HG03565 (cell line): ENCODE data around the gene CBX2.

ENCODE experiments used
- ATAC-seq: cut with Tn5 transposase; IDR thresholded peaks from one replicate; pipeline ENCODE4 v1.9.1; 2021; ENCODE audit warnings: mild to moderate bottlenecking, moderate library complexity; ENCODE audit not compliant: unreplicated experiment

CBX2 gene

DNA sequence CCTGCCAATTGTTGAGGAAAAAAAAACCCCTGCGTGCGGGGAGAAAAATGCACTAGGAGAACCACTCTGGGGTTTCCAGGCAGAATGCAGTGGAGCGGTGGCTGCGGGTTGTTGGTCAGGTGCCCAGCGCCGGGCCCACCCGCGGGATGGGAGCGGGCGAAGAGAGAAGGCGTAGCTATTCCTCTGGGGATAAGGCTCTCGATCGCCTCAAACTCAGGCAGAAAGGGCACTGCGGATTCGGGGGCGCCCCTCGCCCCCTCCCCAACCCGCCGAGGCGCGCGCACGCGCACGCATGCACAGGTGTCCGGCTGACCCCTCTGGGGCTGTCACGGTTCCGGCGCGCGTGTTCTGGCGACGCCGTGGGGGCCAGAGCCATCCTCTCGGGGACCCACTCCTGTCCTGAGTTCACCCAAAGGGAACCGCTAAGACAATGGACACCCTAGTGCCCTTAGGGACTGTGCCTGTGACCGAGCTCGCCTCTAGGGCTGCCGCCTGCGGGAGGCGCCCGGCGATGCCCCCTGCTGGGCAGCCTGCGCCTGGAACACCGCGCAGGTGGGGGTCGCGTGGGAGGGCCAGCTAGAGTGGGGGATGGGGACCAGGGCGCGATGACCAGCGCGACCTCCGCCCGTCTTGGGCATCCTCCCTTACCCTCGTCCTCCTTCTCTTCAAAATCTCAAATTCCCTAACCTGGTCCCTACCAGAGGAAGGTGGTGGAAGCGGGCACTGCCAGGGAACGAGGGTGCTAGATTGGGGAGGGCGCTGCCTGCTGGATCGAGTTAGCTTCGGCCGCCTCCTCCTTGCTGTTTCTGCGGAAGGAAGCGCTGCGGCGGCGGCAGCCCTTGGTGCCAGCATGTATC is 33.3 kb downstream of the CBX2 start:
- no peak for ATAC-seq

DNA sequence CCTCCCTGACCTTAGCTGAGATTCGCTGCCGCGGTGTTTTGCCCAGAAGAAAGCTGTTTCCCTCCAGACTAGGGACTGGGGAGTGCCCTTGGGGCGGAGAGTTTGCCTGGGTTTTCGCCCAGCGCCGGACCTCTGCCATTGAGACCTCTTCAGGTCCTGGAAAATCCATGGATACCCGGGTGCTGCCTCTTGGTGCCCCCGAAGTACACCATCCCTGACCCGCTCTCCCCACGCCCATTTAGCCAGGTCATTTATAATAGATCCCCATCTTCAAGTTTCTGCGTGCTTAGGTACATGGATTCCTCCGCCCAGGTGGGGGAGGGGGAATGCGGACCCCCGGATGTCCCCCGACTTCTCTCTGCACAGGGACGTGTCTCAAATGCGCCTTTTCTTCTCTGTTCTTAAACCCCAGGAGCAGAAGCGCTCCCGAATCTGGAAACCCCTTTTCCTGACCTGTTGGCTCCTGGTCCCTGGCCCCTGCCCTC is 34.0 kb downstream of the CBX2 start:
- no peak for ATAC-seq

DNA sequence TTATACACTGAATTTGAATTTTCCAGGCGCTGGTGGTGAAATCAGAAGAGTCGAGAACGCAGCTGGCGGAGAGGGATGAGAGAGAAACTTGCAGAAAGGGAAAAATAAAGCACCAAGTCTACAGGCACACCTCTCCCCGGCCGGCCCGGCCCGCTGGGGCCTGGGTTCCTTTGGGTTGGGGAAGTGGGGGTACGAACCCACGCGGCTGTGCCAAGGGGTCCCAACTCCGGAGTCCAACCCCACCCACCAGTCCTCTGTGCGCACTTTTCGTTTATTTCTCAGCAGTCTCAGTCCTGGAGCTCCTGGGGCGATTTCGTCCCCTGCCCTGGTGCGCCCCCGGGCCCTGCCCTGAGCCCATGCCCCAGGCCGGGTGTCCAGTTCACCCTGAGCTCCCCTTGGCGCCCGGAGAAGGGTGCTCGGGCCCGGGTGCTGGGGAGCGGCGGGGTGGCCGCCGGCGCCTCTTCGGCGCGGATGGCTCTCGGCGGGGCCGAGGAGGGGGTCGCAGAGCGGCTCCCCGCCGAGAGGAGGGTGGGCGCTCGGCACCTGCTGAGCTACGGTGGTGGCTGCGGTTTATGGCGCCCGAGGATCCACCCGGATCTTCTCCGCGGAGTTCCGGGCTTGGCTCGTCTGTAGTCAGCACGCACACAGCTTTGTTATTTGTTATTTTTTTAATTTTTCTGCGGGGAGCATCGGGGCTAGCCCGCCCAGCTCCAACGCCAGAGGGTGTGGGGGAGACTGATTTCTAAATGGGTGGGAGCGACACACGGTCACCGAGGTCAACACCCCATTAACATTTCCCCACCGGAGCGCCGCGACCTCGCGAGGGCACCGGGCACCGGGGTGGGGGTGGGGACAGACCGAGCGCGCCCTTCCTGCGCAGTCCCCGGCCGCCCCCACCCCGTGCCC is 34.7 kb downstream of the CBX2 start:
- no peak for ATAC-seq

DNA sequence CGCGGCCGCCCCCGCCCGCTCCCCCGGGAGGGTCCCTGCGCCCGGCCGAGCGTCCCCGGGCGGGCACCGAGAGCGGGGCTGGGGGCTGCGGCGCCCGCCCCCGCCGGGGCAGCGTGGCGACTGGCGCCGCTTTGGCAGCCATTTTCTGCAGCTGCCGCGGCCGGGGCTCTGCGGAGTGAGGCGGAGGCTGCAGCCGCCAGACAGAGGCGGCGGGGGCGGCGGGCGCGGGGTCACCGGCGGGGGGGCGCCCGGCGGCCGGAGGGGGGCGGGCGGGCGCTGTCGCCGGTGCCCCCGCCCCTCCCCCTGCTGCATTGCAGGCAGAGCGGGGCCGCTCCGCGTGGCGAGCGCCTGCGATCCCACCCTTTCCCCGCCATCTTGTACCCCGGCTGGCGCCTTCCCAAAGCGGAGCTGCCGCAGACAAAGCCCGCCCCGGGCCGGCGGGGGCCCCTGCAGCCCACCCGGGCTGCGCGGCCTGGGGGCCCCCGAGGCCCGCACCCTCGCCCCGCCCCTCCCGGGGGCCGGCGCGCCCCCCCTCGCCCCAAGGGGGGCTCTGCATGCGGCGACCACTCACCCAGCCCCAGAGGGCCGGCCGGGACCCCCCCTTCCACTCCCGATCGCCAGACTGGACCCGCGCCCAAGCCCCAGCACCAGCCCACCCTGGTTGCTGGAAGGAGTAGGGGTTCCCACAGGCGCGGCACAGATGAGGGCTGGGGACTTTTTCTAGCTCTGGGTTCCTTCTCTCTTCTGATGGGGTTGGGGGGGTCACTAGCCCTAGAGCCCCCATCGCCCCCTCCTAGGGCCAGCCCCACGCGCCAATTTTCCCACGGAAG is 35.6 kb downstream of the CBX2 start:
- no peak for ATAC-seq

DNA sequence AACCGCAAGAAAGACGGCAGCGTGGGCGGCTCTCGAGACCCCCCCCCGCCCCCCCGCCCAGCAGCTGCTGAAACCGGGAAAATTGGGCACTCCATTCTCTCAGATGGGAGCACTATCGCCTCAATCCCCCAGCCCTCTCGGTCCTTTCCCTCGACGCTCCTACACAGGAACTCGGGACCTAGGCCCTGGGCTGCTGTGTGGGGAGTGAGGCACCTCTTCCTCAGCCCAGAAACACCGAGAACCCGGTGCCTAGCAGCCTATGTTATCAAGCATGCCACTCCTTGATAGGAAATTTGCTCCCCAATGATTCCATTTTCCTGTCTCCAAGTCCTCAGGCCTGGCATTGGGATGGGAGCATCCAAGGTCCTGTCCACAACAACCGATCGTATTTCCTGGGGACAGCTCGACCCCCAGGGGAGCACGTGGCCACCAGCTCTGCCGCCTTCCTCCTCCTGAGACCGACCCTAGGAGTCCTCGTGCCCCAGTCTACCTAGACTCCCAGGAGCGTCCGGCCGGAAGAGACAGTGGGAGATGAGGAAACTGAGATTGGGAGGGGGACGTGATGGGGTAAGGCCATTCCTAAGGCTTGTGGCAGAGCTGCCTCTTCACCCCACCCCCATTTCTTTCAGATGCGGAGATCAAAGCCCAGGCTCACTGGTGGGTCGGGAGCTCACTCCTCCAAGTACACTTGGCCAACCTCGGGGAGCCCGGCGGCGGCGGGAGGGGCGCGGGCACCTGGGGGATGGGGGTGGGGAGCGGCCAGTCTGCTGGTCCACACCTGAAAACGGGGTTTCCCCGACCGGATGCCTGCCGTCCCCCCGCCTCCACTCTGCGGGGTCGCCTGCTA is 36.4 kb downstream of the CBX2 start:
- ATAC-seq = no peak

DNA sequence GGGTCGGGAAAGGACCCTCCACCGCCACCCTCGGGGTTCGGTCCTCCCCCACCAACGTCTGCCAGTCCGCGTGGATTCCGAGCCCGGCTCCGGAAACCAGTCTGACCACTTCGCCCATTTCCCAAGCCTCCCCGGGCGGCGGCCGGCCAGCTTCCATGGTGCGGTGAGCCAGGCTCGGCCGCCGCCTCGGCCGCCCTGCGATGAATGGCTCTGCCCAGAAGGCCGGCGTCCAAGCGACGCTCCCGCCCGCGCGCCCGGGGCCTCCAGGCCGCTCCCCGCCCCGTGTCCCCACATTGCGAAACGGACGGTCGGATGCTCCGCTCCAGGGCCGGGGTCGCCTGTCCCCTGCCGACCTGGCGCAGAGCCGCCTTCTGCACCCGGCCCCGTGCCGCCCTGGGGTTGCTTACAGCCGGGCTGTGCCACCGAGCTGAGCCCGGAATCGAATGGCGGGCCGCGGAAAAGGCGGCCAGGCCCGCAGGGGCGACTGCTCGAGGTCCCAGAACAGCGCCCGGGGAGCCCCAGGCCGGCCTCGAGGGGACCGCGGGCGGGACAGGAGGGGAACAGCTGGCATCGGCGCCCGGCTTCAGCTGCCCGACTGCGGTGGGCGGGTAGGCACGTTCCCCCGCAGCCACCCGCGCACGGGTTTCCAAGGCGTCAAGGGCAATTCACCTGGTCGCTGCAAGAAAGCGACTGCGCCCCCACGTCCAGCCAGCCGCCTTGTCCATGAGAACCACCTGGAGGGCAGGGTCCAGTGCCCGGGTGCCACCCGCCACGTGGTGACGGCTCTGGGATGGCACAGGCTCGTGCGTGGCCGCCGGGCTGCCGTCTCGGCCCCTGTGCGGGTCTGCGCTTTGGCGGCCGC is 37.3 kb downstream of the CBX2 start:
- ATAC-seq = no peak

DNA sequence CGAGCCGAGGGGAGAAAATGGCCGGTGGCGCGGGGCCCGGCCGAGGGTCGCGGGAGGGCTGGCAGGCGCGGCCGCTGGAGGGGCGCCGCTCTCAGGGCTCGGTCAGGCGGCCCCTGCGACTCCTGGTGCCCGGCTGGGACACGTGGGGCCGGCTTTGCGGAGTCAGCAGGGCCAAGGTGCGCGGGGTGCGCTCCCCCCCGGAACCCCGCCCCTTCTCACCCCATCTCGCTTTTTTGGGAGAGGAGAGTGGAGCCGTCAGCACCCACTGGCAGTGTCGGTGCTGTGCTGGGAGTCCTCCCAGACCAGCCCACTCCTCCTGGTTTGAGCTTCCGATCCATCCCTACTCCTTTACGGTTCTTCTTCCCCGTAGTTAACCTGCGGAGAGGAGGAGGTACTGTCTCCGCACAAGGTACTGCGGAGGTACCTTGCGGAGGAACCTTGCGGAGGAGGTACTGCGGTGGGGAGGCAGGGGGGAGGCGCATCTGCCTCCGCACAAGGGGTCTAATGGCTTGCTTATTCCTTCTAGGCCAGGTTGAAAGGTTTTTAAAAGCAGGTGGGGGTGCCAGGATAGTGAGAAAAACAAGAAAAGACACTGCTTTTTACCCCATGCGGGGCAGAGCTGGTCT is 38.0 kb downstream of the CBX2 start:
- no peak for ATAC-seq

DNA sequence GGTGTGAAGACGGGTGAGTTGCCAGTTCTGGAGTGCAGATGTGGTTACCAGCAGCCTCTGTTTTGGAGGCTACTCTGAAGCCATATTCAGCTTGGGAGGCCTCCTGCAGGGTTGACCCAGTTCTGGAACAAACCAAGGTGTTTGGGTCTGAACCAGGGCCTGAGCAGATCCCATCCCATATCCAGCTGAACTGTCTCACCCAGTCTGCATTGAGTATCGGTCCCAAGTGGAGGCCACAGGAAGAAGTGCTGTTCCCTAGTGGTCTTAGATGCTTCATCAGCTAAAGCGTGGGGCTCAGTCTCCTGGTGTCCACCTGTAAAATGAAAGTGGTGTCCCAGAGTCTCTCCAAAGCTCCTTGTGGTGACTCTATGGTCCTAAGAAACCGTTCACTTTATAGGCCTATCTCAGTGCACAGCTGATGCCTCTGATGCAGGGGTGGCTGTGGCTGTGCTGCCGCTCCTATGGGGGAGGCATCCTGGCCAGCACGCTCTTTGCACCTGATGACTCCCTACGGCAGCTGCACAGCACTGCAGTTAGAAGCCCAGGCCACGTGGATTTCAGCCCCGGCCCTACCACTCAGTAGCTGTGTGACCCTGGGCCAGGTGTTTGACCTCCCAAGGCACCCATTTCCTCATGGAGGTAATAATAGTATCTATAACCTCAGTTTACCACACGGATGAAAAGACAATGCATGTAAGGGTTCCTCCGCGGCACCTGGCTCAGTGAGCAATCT is 40.2 kb downstream of the CBX2 start:
- ATAC-seq = no peak

DNA sequence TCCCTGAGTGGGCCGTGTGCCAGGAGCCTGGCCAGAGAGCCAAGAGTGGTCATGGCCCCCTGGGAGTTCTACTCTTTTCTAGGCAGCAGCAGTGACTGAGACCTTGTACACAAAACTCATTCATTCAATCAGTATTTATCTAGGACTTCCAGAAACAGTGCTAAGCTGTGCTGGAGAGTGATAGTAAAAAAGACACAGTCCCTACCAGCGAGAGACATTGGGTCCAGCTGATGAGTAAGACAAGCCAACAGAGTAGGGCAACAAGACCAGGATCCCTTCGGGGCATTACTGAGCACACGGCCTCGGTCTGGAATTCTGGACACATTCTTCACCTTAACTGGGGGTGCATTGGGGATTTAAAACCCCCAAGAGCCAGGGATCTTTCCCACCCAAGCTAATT is 41.1 kb downstream of the CBX2 start:
- no peak for ATAC-seq

DNA sequence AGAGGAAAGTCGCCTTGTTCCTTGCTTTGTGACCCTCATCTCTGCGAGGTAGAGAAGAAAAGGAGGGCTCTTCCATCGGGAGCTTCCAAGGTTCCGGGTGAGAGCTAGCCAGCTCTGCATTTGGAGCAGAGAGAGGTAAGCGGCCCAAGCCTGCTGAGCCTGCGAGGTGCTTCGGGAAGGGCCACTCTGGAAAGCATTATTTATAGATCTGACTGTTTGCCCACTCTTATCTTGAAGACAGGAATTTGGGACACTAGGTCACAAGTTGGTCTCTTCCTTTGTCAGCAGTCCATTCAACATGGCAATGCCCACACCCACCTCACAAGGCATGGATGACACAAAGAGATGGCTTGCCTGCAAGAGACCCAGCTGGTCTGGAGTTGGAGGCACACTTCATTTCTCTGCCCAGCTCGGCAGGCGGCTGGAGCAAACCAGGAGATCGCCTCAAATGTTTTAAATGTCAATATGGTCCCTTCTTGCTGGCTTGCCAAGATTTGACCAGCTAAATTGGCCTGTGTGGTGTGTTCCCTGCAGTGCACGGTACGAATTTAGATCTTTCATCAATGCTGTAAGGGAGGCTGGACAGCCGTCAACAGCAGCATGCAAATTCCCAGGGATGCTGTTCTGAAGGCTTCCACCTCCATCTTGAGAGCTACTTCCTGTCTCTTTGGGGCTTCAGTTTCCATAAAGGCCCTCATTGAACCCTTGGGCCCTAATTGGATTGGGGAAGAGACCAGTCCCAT is 41.8 kb downstream of the CBX2 start:
- ATAC-seq = no peak

DNA sequence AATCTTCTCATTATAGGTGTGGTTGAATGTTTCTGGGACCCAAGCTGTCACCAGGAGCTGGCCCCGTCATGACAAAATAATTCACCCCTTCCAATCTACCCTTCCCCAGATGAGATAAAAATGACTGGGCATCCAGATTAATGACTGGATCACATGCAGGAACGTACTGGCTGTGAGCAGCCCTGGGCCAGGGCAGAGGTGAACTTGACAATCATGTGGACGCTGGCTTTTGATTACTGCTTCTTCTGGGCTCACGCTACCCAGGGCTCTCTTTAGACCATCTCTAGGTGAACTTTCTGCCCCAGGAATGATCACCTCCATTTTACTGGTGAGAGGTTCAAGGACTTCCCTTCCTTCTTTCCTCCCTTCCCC is 43.0 kb downstream of the CBX2 start:
- ATAC-seq = no peak

DNA sequence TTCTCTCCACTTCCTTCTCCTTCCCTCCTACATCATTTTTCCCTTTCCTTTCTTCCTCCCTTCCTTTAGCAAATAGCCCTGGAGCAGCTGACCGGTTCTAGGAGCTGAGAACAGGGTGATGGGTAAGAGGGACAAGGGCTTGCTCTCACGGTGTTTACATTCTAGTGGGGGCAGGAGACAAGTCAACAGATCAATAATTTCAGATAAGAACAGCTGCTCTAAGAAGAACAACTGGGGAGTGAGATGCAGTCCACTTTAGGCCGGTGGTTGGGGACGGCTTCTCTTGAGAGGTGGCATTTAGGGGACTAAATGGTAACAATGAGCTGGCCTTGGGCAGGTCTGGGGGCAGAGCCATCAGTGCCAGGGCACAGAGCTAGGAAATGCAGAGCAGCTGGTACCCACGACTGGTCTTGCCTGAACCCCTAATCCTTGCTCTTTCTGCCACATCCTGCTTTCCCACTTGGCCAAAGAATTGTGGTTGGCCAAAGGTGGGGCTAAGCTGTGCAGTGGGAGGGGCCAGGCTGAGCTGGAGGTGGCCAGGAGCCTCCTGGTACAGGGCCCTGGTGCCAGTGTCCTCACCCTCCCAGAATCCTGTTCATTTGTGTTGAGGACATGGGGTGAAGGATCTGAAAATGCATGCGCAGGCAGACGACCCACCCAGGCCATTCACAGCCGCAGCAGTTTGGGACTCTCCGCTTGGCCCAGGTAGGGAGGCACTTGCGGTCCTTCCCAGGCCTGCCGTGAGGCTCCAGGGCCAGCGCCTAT is 43.6 kb downstream of the CBX2 start:
- no peak for ATAC-seq

DNA sequence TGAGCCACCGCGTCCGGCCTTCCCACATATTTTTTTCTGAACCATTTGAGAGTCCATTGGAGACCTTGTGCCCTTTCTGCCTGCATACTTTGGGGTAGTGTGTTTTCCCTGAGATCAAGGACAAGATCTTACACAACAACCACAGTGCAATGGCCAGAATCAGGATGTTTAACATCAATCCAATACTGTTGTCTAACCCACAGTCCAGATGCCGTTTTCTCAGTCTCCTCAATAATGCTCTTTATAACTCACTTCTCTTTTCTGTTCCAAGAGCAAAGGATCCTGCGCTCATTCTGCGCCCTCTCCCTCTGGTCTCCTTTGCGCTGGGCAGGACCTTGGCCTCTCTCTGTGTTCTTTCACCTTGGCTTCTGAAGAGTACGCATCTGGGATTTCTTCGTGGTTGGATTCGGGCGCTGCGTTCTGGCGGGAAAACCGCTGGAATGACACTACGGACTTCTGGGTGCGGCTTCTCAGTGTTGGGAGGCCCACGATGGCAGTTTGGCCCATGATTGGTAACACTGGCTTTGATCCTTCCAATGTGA is 44.7 kb downstream of the CBX2 start:
- no peak for ATAC-seq

DNA sequence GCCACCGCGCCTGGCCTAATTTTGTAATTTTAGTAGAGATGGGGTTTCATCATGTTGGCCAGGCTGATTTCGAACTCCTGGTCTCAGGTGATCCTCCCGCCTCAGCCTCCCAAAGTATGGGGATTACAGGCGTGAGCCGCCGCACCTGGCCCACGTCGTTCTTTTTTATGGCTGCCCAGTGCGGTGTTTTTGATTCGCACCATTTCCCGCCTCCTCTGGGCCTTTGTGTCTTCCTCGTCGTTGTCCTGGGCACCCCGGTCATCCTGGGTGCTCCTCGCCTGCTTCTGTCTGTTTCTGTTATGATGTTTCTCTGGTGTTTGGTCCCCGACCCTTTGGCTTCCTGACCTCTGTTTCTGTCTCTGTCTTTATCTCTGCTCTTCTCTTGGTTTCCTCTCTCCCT is 46.3 kb downstream of the CBX2 start:
- ATAC-seq = no peak

DNA sequence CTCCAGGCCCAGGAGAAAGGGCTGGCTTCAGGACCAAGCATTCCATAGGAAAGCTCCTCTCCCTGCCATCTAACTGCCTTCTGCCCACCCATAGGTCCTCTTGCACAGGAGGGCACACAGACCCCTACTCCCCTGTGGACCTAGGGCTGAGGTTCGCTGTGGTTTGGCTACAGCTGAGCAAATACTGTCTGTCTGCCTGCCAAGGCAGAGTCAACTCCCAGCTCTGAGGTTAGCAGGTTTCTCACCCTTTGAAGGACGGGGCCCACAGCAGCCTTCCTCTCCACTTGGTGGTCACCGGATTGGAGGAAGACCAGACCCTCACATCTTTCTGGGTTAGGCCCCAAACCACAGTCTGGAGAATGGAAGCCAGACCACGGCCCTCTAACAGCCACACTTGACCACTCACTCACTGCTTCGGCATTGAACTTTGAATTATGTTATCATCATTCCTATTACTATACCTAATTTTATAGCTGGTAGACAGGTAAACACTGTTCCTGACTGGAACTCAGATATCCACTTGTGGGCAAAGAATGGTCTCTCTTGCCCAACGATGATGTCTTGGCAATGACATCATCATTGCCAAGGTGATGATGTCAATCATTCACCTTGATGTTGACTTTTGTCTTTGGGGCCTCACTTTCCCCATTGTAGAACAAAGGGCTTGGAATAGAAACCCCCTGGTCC is 47.1 kb downstream of the CBX2 start:
- ATAC-seq = no peak

DNA sequence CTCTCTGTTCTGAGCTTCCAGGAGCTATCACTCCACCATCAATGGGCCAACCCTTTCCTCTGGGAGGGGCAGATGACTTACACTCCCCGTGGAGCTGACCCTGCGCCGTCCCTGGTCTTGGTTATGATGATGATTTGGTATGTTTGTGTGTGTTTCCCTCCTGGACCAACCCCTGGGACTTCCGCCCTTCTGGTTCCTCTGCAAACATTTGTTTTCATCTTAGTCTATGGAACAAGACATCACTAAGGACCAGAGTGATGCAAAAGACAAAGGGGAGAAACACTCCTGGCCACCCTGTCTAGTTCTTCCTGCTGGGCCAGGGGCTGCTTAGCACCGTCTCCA is 47.6 kb downstream of the CBX2 start:
- no peak for ATAC-seq
